Camera-type eye (tissue), 1 donor: Measurements from ENCODE around the gene ZSCAN18. TPM values are rescaled to one million over a fixed set of nuclear protein-coding genes. Genes with fewer than 3 reads are reported as not detected.

Experiments used
- total RNA-seq: library from RNA; depleted of rRNA; stranded (reverse); fragments of >200 nt; gene quantifications from one replicate; pipeline ENCODE4 v1.2.3, GENCODE V29; 2014

Gene ZSCAN18
- total RNA-seq, result 140 TPM

DNA sequence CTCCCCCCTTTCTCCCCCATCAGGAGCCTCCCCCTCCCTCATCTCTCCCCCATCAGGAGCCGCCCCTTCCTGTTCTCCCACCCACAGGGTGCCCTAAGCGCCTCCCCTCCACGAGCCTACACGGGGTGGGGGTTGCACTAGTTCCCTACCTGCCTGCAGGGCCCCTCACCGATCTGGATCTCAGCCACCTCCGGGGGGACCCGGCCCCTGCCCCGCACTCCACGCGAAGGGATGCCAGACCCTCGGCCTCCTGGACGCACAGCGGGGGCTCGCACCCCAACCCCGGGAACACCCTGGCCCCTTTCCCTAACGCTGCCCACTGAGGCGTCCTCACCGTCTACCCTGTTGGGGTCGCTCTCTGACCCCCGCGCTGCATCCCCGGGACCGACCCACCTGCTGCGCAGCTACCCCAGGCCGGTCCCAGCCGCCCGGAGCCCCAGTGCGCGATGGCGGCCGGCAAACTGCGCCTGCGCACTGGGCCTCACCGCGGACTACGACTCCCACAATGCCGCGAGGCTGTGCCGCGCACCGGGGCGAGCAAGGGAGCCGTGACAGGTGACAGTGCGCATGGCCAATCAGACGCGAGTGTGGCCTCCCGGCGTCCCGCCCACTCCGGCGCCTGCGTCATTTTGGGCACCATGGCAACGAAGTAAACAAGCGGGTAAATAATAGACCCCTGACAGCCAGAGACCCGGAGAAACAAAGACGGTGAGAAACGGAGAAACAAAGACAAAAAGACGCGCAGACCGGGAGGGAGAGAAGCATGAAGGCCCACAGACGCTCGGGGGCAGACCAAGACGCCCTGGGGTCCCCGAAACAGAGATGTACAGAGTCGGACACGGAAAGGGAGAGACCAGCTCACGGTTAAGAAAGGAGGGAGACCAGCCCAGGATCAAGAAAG is at the start of gene ZSCAN18:
ZSCAN18 (minus strand) TSS at position 451 of the 901 bp plus-strand sequence. CDS start 7,964 bp downstream, outside the sequence.

GRCh38 chr19:58059003-58059670 is 38.9 kb downstream of the ZSCAN18 start, which contains the start of gene ZNF135:
ZNF135 (plus strand) TSS chr19:58059282; CDS start chr19:58060003, 721 bp downstream.

Other genes with a start within 250 kb of the ZSCAN18 start
- gene ZNF587, start 248.4 kb downstream of the ZSCAN18 start, total RNA-seq, result 65.3 TPM
- gene ZNF814, start 209.2 kb downstream of the ZSCAN18 start, total RNA-seq, result 32.8 TPM
- 52.0 TPM for gene ZNF417, start 181.6 kb downstream of the ZSCAN18 start, total RNA-seq
- 31.7 TPM for gene ZNF418, start 162.8 kb downstream of the ZSCAN18 start, total RNA-seq
- gene ZNF256, start 150.5 kb downstream of the ZSCAN18 start, total RNA-seq, result 19.6 TPM
- 0.66 TPM for gene C19orf18, start 123.7 kb downstream of the ZSCAN18 start, total RNA-seq
- 101 TPM for gene ZNF606, start 95.4 kb downstream of the ZSCAN18 start, total RNA-seq
- gene ZSCAN1, start 64.2 kb downstream of the ZSCAN18 start, total RNA-seq, result 0.38 TPM
- 25.1 TPM for gene ZNF135, start 38.9 kb downstream of the ZSCAN18 start, total RNA-seq
- gene ZNF329, start 52.6 kb upstream of the ZSCAN18 start, total RNA-seq, result 30.3 TPM
- 37.1 TPM for gene ZNF274, start 84.8 kb upstream of the ZSCAN18 start, total RNA-seq
- gene ZNF544, start 130.7 kb upstream of the ZSCAN18 start, total RNA-seq, result 105 TPM
- gene ZNF8, start 180.7 kb upstream of the ZSCAN18 start, total RNA-seq, result 21.1 TPM
- 37.8 TPM for gene ERVK3-1, start 207.1 kb upstream of the ZSCAN18 start, total RNA-seq
- 4.1 TPM for gene ZSCAN22, start 228.8 kb upstream of the ZSCAN18 start, total RNA-seq